AG04449 (cell line): ENCODE data around the gene NKX3-2.

ENCODE experiments used
- CTCF ChIA-PET: fragments of 350-600 bp; formaldehyde crosslinking; extraction: SDS; loops from one replicate; lab custom pipeline; 2021; ENCODE audit warnings: antibody characterized with exemption; lab: Yijun Ruan, JAX
- POLR2A ChIA-PET: fragments of 400-600, 350-600 bp; formaldehyde crosslinking; extraction: SDS; loops from one replicate; lab custom pipeline; 2020; ENCODE audit warnings: antibody characterized with exemption, inconsistent platforms; lab: Yijun Ruan, JAX
- DNase-seq: peaks from one replicate; pipeline ENCODE4 v3.0.0-alpha.2; 2010; ENCODE audit warnings: low read depth, low spot score
- H3K4me3 ChIP-seq: 2 replicates; pipeline ENCODE4 v1.5.1; 2011; ENCODE audit warnings: low read depth, mild to moderate bottlenecking, control low read depth, low read length
- CTCF ChIP-seq: IDR thresholded peaks from one replicate; pipeline ENCODE4 v1.5.1; 2011; ENCODE audit warnings: mild to moderate bottlenecking, moderate library complexity, low read length, control low read depth, inconsistent platforms; ENCODE audit not compliant: insufficient read depth; ENCODE audit errors: missing control alignments

The NKX3-2 gene

GRCh38 chr4:13522282-13523104 is 21.8 kb downstream of the NKX3-2 start:
- no peak for DNase-seq

GRCh38 chr4:13521047-13521446 is 23.3 kb downstream of the NKX3-2 start:
- TF ChIP-seq CTCF = no peak
- H3K4me3 ChIP-seq = no peak overlapping the region
- CTCF ChIA-PET = interaction anchor here (1.2 kb wide), 1 partner anchor 28 kb away, joined by 3 read pairs; no protein-coding TSS in a partner anchor
- no peak for DNase-seq
- POLR2A ChIA-PET = no interaction called here

More at GRCh38 chr4:13522282-13523104, 21.8 kb downstream of the NKX3-2 start:
- ChIA-PET CTCF (no interaction called here), POLR2A (no interaction called here)
- H3K4me3 ChIP-seq = no peak overlapping the region
- TF ChIP-seq CTCF = no peak

DNA sequence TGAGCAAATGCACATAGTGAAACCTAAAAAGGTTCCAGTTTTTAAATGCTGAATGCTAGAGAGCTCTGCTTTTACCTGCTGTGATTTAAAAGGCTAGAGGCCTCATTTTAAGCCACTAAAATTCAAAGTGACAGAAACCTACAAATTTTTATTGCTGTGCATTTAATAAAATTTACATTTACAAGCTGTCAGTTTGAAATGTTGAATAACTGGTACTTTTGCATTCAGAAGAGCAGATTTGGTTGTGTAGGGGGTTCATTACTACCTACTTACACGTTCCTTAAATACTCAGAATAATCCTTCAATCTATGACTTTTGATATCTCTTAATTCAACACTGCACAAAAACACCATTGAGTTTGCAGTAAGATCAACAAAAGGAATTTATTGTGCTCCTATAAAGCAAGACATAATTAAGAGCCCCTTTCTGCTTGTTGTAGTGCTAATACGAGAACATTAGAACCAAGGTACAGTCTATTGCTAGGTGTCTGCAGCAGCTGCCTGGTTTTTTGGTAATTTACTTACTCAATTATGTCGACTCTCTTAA is 27.9 kb downstream of the NKX3-2 start:
- POLR2A ChIA-PET = no interaction called here
- no peak for DNase-seq
- CTCF ChIA-PET = no interaction called here
- no peak for TF ChIP-seq CTCF
- no peak overlapping the region for H3K4me3 ChIP-seq

DNA sequence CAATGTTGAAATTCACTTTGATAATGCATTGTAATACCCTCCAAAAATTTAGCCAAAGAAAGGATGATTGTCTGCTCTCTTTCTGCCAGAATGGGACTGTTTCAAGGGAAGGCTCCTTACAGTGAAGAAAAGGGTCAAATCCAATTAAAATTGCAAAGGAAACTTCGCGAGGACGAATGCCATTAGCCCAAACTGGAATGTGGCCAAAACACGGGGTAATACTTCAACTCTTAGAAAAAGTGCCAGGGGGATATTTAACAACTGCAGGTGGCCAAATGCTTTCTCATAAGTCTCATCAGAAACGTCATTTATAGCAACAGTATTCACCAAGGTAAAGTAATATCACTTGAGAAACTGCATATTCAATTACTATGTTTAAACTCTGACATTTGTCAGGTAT is 29.0 kb downstream of the NKX3-2 start:
- TF ChIP-seq CTCF = no peak
- DNase-seq = no peak
- ChIA-PET CTCF (no interaction called here), POLR2A (no interaction called here)
- no peak overlapping the region for H3K4me3 ChIP-seq

GRCh38 chr4:13514722-13515121 is 29.6 kb downstream of the NKX3-2 start:
- ChIA-PET CTCF (no interaction called here), POLR2A (no interaction called here)
- no peak for DNase-seq
- H3K4me3 ChIP-seq = no peak overlapping the region
- TF ChIP-seq CTCF = no peak

DNA sequence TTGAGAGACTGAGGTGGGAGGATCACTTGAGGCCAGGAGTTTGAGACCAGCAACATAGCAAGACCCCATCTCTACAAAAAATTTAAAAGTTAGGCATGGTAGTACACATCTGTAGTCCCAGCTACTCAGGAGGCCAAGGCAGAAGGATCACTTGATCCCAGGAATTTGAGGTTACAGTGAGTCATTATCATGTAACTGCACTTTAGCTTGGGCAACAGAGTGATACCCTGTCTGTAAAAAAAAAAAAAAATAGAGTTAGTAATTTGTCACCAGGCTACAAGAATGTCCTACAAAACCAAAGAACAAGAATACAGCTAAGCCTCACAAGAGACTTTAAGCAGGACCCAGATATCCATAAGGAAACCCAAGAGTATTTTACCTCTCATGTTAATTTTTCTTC is 33.2 kb downstream of the NKX3-2 start:
- no peak for DNase-seq
- ChIA-PET POLR2A (no interaction called here), CTCF (no interaction called here)
- TF ChIP-seq CTCF = no peak
- H3K4me3 ChIP-seq = no peak overlapping the region
